ENCODE measurements around the gene GGT5.
"Not testable (repeated sequence)": the region's sequence is repeated elsewhere in the genome, so short reads cannot be mapped to it uniquely, and the experiment has no call there.

The GGT5 gene

DNA sequence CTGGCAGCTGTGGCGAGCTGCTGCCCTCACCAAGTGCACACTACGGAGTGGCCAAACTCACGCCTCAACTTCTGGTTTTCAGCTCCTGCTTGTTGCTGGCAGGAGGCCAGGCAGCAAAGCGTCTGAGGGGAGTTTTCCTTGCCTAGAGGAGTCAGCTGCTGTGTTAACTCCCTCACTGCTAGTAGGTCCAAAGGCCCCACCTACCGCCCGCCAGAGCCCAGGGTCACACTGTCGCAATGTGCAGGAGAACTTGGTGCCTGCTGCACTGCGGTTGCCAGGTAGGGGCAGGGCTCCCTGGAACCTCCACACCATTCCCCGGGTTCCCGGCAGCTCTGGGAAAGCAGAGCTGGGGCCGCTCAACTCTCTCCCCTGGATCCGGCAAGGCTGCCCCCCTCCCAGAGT, at the start of gene GGT5:
Gene GGT5 (minus strand): TSS at position 53 of the 402 bp plus-strand sequence. CDS start 357 bp downstream, outside the sequence.
- not testable (repeated sequence) for H3K4me3 ChIP-seq (ENCODE audit: low read depth, low read length)

- not testable (repeated sequence) for H3K4me3 ChIP-seq (ENCODE audit: low read depth, low read length)
Measured at GRCh38 chr22:24292202-24292830, 47.4 kb upstream of the GGT5 start.

GRCh38 chr22:24291515-24292201, 46.8 kb upstream of the GGT5 start:
- no peak overlapping the region for H3K4me3 ChIP-seq (ENCODE audit: low read depth, low read length)

- H3K4me3 ChIP-seq (ENCODE audit: low read depth, low read length) = no peak overlapping the region
Measured at GRCh38 chr22:24290459-24290858, 45.6 kb upstream of the GGT5 start.

- no peak overlapping the region for H3K4me3 ChIP-seq (ENCODE audit: low read depth, low read length)
Measured at GRCh38 chr22:24289741-24290163, 44.9 kb upstream of the GGT5 start.

DNA sequence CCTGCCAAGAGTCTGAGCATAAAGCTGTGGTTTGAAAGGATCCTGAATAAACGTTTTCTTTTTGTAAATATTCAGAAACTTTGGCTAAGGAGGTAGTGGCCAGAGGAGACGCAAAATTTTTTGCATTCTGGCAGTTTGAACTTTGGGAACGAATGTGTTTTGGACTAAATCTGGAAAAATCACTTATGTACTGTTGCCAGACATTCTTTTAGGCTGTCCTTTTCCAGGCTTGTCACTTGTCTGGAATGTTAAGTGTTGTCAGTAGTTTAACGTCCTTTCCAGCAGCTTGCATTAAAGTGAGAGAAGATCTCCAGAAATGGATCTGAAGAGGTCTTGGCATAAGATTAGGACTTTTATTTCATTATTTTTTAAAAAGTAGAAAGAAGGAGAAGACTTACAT, 44.2 kb upstream of the GGT5 start:
- no peak overlapping the region for H3K4me3 ChIP-seq (ENCODE audit: low read depth, low read length)

DNA sequence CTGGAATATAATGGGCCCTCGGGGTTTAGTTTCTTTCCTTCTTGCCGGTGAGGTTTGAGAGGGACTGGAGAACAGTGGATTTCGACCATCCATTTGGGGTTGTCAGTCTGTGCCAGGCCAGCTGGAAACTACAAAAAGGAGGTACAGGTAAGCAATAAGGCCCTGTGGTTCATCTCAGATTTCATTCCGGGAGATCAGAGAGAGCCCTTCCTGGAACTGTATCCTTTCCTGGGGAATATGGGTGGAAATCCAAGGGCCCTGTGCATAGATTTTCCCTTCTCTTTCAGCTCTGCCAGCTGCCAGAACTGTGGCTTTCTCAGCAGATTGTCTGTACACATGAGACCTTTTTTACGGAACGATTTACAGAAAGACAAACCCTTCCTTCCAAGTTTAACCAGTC, 42.9 kb upstream of the GGT5 start:
- not testable (repeated sequence) for H3K4me3 ChIP-seq (ENCODE audit: low read depth, low read length)

DNA sequence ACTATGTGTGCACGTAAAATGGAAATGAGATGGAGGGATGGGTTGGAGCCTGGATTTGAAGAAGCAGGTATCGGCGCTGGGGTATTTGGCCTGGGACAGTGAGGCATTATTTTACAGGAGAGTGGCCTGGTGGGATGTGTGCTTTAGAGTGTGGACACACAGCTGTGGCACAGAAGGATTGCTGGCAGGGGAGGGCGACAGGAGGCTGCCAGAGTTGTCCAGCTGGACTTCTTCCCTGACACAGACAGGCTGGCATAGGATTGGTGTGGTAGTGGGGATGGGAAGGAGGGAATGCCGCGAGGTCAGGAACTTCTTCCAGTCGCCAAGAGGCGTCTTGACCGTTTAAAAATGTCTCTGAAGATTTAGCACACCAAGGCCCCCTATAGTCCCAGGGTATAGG, 42.3 kb upstream of the GGT5 start:
- not testable (repeated sequence) for H3K4me3 ChIP-seq (ENCODE audit: low read depth, low read length)

DNA sequence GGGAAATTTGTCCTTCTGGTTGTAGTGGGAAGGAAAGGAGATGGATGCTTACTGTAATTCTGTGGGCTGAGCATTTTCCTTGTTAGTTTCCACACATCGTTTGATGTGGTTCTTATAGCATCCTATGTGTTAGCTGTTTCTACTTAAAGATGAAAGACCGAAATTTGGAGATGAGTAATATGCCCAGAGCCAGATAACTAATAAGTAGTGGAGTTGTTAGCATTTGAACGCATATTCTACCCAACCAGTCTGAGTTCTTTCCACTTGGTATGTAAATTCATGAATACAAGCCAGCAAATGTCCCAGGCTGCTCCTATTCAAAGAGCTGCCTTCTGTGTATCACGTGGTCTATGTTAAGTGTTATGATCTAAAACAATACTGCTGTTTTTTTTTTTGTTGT, 40.4 kb upstream of the GGT5 start:
- H3K4me3 ChIP-seq (ENCODE audit: low read depth, low read length) = no peak overlapping the region

GRCh38 chr22:24284747-24285203, 39.9 kb upstream of the GGT5 start:
- H3K4me3 ChIP-seq (ENCODE audit: low read depth, low read length) = no peak overlapping the region

DNA sequence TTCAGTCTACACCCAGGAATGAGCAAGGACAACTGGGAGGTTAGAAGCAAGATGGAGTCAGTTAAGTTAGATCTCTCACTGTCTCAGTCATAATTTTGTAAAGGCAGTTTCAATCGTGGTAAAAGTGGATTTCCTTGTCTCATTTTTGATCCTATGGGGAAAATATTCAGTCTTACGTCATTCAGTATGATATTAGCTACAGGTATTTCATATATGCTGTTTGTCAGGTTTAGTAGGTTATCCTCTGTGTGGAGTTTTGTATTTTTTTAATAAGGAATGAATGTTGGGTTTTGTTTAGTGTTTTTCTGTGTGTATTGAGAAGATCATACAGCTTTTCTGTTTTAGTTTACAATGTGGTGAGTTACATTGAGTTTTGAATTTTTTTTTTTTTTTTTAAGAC, 37.5 kb upstream of the GGT5 start:
- H3K4me3 ChIP-seq (ENCODE audit: low read depth, low read length) = no peak overlapping the region

GRCh38 chr22:24280363-24280762, 35.5 kb upstream of the GGT5 start:
- not testable (repeated sequence) for H3K4me3 ChIP-seq (ENCODE audit: low read depth, low read length)

DNA sequence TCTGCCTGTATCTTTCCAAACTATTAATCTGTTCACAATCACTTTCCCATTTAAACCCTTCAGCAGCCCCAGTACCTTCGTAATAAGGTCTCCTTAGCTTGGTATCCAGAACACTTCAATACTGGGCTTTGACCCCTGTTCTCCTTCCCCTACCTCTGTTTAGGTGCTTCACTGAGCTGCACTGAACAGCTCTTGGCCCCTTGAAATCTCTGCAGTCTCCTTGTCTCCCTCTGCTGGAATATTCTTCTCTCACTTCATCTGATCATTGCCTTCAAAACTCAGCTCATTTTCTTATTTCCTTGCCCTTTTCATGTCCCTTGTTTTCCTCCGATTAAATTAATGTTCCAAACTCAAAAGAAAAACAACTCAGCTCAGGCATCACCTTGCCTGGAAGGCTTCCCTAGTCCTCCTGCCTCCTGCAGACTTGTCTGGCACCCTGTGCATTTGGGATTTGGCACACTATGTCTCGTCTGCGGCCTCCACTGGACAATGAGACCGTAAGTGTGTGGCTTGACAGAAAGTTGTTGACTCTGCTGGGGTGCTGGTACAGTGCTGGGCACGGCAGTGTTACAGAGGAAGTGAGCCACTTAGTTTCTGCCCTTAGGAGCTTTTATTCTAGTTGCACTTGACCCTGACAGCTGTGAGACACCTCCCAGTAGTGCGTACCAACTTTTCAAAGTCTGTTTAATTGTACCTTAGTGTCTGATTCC, 30.0 kb upstream of the GGT5 start:
- H3K4me3 ChIP-seq (ENCODE audit: low read depth, low read length) = not testable (repeated sequence)

DNA sequence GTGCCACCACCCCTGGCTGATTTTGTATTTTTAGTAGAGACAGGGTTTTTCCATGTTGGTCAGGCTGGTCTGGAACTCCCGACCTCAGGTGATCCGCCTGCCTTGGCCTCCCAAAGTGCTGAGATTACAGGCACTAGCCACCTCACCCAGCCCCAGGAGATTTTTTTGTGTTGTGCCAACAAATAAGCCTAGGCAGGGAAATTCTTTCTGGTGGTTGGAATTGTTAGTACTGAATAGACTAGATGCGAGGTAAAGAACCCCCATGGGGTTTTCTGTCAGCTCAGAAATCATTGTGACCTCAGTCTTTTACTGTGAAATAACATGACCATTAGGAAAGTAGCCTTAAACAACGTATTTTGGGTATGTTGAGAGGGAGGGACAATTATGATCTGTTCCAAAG, 29.0 kb upstream of the GGT5 start:
- H3K4me3 ChIP-seq (ENCODE audit: low read depth, low read length) = not testable (repeated sequence)

DNA sequence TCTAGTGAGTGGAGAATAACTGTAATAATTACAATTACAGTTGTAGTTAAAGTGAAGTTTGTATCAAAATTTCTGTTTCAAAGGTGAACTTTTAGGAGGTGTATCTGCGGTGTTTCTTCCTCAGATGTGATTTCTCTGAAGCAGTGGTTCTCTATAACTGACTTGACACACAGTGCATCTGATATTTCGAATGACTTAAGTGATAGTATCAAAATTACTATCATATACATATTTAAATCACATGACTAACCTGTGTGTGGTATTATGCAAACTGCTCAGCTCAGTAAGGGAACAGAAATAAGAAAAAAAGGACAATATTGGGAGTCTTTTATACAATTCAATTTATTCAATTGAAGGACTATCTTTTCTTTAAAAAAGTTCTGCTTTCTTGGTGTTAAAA, 28.1 kb upstream of the GGT5 start:
- not testable (repeated sequence) for H3K4me3 ChIP-seq (ENCODE audit: low read depth, low read length)

DNA sequence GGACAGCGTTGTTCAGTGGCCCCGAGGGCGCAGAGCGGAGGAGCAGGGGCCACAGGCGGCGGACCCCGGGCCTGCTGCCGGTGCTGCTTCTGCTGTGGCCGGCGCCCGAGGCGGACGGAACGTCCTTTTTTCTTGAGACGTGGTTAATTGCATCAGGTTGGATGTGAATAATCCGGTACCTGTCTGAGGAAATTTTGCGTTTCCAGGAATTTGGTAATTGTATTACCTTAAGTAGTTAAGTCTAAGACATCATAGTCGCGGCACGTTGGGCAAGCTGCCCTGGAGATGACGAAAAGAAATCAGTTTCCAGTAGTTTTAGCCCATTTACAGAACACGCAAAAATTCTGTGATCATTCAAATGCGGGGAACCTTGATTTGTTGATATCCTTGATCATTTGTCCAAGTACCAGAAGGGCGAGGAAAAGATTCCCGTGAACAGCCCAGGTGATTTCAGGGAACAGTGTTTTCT, 26.5 kb upstream of the GGT5 start:
- peak overlapping the region; percentile 88 for H3K4me3 ChIP-seq (ENCODE audit: low read depth, low read length)

- peak within 1 kb of the TSS; percentile 88 for H3K4me3 ChIP-seq (ENCODE audit: low read depth, low read length)
Measured at GRCh38 chr22:24270556-24271385, 25.9 kb upstream of the GGT5 start, which contains the start of gene SPECC1L. Gene SPECC1L (plus strand): TSS chr22:24270831. CDS start chr22:24302232, 31,401 bp downstream.

DNA sequence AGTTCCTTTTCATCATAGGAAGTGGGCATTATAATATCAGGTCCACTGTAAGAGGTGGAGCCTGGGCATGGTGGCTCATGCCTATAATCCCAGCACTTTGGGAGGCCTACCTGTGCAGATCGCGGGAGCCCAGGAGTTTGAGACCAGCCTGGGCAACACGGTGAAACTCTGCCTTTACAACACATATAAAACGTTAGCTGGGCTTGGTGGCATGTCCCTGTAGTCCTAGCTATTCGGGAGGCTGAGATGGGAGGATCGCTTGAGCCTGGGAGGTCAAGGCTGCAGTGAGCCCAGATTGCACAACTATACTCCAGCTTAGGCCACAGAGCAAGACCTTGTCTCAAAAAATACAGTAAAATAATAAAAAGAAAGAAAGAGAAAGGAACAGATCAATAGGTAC, 21.6 kb upstream of the GGT5 start:
- H3K4me3 ChIP-seq (ENCODE audit: low read depth, low read length) = not testable (repeated sequence)

GRCh38 chr22:24265734-24266133, 20.9 kb upstream of the GGT5 start:
- no peak overlapping the region for H3K4me3 ChIP-seq (ENCODE audit: low read depth, low read length)

GRCh38 chr22:24264329-24264896, 19.5 kb upstream of the GGT5 start:
- not testable (repeated sequence) for H3K4me3 ChIP-seq (ENCODE audit: low read depth, low read length)

DNA sequence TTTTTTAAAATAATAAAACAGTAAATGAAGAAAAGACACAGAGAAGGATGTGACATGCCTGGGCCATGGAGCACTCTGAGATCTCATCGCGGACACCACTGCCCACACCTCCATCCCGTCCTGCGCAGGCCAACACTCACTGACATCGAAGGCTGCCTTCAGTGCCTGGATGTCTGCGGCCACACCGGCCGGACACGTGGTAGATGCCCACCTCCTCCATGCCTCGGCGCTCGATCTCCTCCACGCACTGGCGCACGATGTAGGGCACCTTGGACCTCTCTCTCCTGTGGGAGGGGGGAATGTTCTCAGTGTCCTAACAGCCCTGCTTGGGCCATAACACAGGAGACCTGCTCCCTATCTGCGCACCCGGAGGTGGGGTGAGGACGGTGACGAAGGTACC, 18.6 kb upstream of the GGT5 start:
- H3K4me3 ChIP-seq (ENCODE audit: low read depth, low read length) = not testable (repeated sequence)

Measured in iPS-11a (cell line).